ENCODE results near the gene ARID5B.

DNA sequence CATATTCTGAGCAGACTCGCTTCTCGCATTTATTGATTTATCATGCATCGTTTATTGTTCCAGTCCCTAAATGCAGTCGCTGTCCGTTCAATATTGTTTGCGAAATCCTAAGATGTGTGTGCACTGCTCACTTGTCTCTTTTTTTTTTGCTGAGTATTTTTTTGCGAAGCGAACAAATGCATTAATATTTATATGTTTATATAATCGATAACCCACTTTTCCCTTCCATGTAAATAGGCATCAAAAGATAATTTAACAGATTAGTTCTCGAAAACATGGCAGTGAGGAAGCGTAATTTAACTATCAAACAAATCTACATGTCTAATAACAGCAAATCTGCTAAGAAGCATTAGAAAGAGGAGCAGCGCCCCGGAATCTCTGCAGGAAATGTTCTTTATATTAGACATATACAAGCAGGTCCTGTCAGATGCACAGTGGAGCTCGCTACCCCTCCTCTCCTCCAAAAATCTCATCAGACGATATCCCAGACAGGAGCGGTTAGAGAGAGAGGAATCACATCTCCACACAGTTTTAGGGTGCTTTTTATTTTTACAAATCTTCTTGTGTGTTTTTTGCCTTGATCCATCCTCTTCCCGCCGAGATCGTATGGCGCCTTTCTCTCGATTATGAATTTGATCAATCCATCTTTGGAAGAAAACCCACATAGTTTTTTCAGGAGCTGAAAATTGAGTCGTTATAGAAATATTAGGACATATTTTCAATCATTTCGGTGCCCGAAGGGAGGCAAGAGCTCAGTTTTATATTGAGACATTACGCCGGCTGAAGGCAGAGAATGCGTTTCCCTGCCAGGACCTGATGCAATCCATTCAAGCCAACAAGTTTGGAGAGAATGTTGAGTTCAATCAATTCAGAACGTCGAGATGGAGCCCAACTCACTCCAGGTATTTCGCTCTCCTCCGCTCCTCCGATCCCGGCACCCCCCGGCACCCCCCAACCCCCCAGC, at the start of gene ARID5B:
- TF ChIP-seq, protein P1, sequence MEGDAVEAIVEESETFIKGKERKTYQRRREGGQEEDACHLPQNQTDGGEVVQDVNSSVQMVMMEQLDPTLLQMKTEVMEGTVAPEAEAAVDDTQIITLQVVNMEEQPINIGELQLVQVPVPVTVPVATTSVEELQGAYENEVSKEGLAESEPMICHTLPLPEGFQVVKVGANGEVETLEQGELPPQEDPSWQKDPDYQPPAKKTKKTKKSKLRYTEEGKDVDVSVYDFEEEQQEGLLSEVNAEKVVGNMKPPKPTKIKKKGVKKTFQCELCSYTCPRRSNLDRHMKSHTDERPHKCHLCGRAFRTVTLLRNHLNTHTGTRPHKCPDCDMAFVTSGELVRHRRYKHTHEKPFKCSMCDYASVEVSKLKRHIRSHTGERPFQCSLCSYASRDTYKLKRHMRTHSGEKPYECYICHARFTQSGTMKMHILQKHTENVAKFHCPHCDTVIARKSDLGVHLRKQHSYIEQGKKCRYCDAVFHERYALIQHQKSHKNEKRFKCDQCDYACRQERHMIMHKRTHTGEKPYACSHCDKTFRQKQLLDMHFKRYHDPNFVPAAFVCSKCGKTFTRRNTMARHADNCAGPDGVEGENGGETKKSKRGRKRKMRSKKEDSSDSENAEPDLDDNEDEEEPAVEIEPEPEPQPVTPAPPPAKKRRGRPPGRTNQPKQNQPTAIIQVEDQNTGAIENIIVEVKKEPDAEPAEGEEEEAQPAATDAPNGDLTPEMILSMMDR (IDR thresholded peaks at IDR 0.05): no peak
- no peak for TF ChIP-seq EZH2 (IDR thresholded peaks at IDR 0.05; ENCODE audit: borderline replicate concordance, insufficient read depth, low read depth, low read length, poor library complexity, severe bottlenecking)

All from B cell (primary cell).